A673 (cell line): Measurements from ENCODE around the gene SPRYD4.
"Not testable (repeated sequence)": the region's sequence is repeated elsewhere in the genome, so short reads cannot be mapped to it uniquely, and the experiment has no call there.

Experiments used
- CTCF ChIP-seq: fragments of 300-800, 200-600 bp; sonication (generic); conservative IDR thresholded peaks from 2 replicates; pipeline ENCODE4 v1.5.1; 2017; ENCODE audit warnings: low read depth, mild to moderate bottlenecking, antibody characterized with exemption, low read length, moderate library complexity, mixed read lengths
- EZH2 ChIP-seq: fragments of 200-600 bp; sonication (generic); IDR thresholded peaks from 2 replicates; pipeline ENCODE4 v1.6.1; 2017; ENCODE audit warnings: borderline replicate concordance, low read depth, mild to moderate bottlenecking, mixed read lengths, antibody characterized with exemption, low read length; ENCODE audit not compliant: poor library complexity, severe bottlenecking

- TF ChIP-seq EZH2 = not testable (repeated sequence)
- TF ChIP-seq CTCF = peak; percentile 40
Observed at GRCh38 chr12:56496704-56497103, 28.3 kb downstream of the SPRYD4 start.
